ENCODE measurements around the gene AMOTL2.

AMOTL2 gene

GRCh38 chr3:134337511-134338200, 36.6 kb downstream of the AMOTL2 start:
- Histone ChIP-seq H4K20me1 (ENCODE audit: insufficient read depth, low read length) (no peaks in the 10 kb centered on the region), H3K79me2 (ENCODE audit: insufficient read depth, low read length) (no peaks in the 10 kb centered on the region), H3K4me1 (ENCODE audit: insufficient read depth, low read length) (no peaks in the 10 kb centered on the region), H2AFZ (ENCODE audit: low read depth, low read length) (no peak overlapping the region), H3K9ac (ENCODE audit: low read depth, low read length) (no peak overlapping the region), H3K36me3 (ENCODE audit: insufficient read depth, low read length) (no peaks in the 10 kb centered on the region), H3K4me3 (ENCODE audit: low read depth in 1 of 2, low read length in 2 of 2) (no peak overlapping the region), H3K4me2 (ENCODE audit: insufficient read depth, low read length) (no peak overlapping the region), H3K9me3 (ENCODE audit: insufficient read depth, low read length, severe bottlenecking) (no peaks in the 10 kb centered on the region), H3K27ac (ENCODE audit: low read length) (no peak overlapping the region), H3K27me3 (ENCODE audit: insufficient read depth, low read length, poor library complexity) (no peaks in the 10 kb centered on the region)
- ATAC-seq (ENCODE audit: insufficient read depth, low read depth): peak; percentile 47; the same call in 1 of the 3 replicates
- DNase-seq: no peak
- TF ChIP-seq EZH2 (IDR thresholded peaks at IDR 0.05; ENCODE audit: borderline replicate concordance, low read depth, low read length, severe bottlenecking): no peak
- TF ChIP-seq CTCF (IDR thresholded peaks at IDR 0.05; ENCODE audit: borderline replicate concordance, extremely low read depth, low read length, poor library complexity, severe bottlenecking): peak; percentile 17

- Histone ChIP-seq H4K20me1 (ENCODE audit: insufficient read depth, low read length) (no peaks in the 10 kb centered on the region), H3K4me1 (ENCODE audit: insufficient read depth, low read length) (no peaks in the 10 kb centered on the region), H3K4me3 (ENCODE audit: low read depth in 1 of 2, low read length in 2 of 2) (no peak overlapping the region), H3K79me2 (ENCODE audit: insufficient read depth, low read length) (no peaks in the 10 kb centered on the region), H2AFZ (ENCODE audit: low read depth, low read length) (no peak overlapping the region), H3K9me3 (ENCODE audit: insufficient read depth, low read length, severe bottlenecking) (no peaks in the 10 kb centered on the region), H3K27me3 (ENCODE audit: insufficient read depth, low read length, poor library complexity) (no peaks in the 10 kb centered on the region), H3K36me3 (ENCODE audit: insufficient read depth, low read length) (no peaks in the 10 kb centered on the region), H3K27ac (ENCODE audit: low read length) (no peak overlapping the region), H3K9ac (ENCODE audit: low read depth, low read length) (no peak overlapping the region), H3K4me2 (ENCODE audit: insufficient read depth, low read length) (no peak overlapping the region)
- DNase-seq (no peak), ATAC-seq (ENCODE audit: insufficient read depth, low read depth) (no peak)
- TF ChIP-seq CTCF (IDR thresholded peaks at IDR 0.05; ENCODE audit: borderline replicate concordance, extremely low read depth, low read length, poor library complexity, severe bottlenecking): no peak
- TF ChIP-seq EZH2 (IDR thresholded peaks at IDR 0.05; ENCODE audit: borderline replicate concordance, low read depth, low read length, severe bottlenecking): no peak
Observed at GRCh38 chr3:134337071-134337482, 37.2 kb downstream of the AMOTL2 start.

- no peak overlapping the region for H3K9ac ChIP-seq (ENCODE audit: low read depth, low read length)
- DNase-seq (no peak), ATAC-seq (ENCODE audit: insufficient read depth, low read depth) (no peak)
- no peak overlapping the region for H3K4me3 ChIP-seq (ENCODE audit: low read depth in 1 of 2, low read length in 2 of 2)
- no peak for TF ChIP-seq EZH2 (IDR thresholded peaks at IDR 0.05; ENCODE audit: borderline replicate concordance, low read depth, low read length, severe bottlenecking)
- no peak for TF ChIP-seq CTCF (IDR thresholded peaks at IDR 0.05; ENCODE audit: borderline replicate concordance, extremely low read depth, low read length, poor library complexity, severe bottlenecking)
- no peaks in the 10 kb centered on the region for H3K9me3 ChIP-seq (ENCODE audit: insufficient read depth, low read length, severe bottlenecking)
- H3K4me2 ChIP-seq (ENCODE audit: insufficient read depth, low read length): no peak overlapping the region
- H3K27ac ChIP-seq (ENCODE audit: low read length): no peak overlapping the region
- no peaks in the 10 kb centered on the region for H3K27me3 ChIP-seq (ENCODE audit: insufficient read depth, low read length, poor library complexity)
- H4K20me1 ChIP-seq (ENCODE audit: insufficient read depth, low read length): no peaks in the 10 kb centered on the region
- no peaks in the 10 kb centered on the region for H3K36me3 ChIP-seq (ENCODE audit: insufficient read depth, low read length)
- H2AFZ ChIP-seq (ENCODE audit: low read depth, low read length): no peak overlapping the region
- H3K4me1 ChIP-seq (ENCODE audit: insufficient read depth, low read length): no peaks in the 10 kb centered on the region
- H3K79me2 ChIP-seq (ENCODE audit: insufficient read depth, low read length): no peaks in the 10 kb centered on the region
Observed at GRCh38 chr3:134336587-134336986, 37.7 kb downstream of the AMOTL2 start.
